Omental fat pad (tissue), 4 donors: ENCODE measurements around the gene CBX7. TPM values are rescaled to one million over a fixed set of nuclear protein-coding genes. Genes with fewer than 3 reads are reported as not detected.

Source experiments
- ATAC-seq: fragments of 150-250 bp; one replicate; pipeline ENCODE4 v1.9.1; 2016; ENCODE audit warnings: mild to moderate bottlenecking, moderate library complexity; ENCODE audit not compliant: low FRiP score
- DNase-seq: peaks from one replicate; pipeline ENCODE4 v3.0.0-alpha.2; 2019; ENCODE audit warnings: low spot score
- total RNA-seq, 4 donors: library from RNA; depleted of rRNA; stranded (reverse); fragments of >200 nt; gene quantifications; one replicate each; pipeline ENCODE4 v1.1.0, GENCODE V29; 2016
- TF ChIP-seq, protein P1 (sequence below), 3 donors: fragments of 450-650 bp; IDR thresholded peaks; one replicate each; pipeline ENCODE4 v1.5.1; 2016 to 2017; ENCODE audit warnings: antibody characterized with exemption in 3 of 3, mild to moderate bottlenecking in 3 of 3, moderate library complexity in 2 of 3

Gene CBX7
- total RNA-seq, result 10 to 100 TPM; 22.6 to 74.9 (median 30.8) TPM

- peak; percentile 85 for DNase-seq
- peak; percentile 86 for ATAC-seq
- TF ChIP-seq, protein P1, sequence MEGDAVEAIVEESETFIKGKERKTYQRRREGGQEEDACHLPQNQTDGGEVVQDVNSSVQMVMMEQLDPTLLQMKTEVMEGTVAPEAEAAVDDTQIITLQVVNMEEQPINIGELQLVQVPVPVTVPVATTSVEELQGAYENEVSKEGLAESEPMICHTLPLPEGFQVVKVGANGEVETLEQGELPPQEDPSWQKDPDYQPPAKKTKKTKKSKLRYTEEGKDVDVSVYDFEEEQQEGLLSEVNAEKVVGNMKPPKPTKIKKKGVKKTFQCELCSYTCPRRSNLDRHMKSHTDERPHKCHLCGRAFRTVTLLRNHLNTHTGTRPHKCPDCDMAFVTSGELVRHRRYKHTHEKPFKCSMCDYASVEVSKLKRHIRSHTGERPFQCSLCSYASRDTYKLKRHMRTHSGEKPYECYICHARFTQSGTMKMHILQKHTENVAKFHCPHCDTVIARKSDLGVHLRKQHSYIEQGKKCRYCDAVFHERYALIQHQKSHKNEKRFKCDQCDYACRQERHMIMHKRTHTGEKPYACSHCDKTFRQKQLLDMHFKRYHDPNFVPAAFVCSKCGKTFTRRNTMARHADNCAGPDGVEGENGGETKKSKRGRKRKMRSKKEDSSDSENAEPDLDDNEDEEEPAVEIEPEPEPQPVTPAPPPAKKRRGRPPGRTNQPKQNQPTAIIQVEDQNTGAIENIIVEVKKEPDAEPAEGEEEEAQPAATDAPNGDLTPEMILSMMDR (IDR thresholded peaks at IDR 0.05), result no peak
Observed at GRCh38 chr22:39152511-39153219, at the start of gene CBX7. TSS of gene CBX7 (minus strand) at chr22:39152680. CDS start at chr22:39152444, 236 bp downstream.

DNA sequence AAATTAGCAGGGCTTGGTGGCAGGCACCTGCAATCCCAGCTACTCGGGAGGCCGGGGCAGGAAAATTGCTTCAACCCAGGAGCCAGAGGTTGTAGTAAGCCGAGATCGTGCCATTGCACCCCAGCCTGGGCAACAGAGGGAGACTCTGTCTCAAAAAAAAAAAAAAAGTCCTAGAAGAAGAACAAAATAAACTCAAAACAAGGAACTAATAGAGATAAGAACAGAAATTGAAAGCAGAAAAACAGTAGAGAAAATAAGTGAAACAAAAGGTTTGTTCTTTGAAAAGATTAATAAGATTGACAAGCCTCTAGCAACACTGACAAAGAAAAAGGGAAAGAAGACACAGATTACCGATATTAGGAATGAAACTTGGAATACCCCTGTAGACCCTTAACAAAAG, 45.1 kb upstream of the CBX7 start:
- no peak for ATAC-seq
- TF ChIP-seq, protein P1 (IDR thresholded peaks at IDR 0.05), result no peak
- no peak for DNase-seq

GRCh38 chr22:39194098-39194497, 41.6 kb upstream of the CBX7 start:
- TF ChIP-seq, protein P1 (IDR thresholded peaks at IDR 0.05), result no peak
- DNase-seq (no peak), ATAC-seq (no peak)

GRCh38 chr22:39188809-39189208, 36.3 kb upstream of the CBX7 start:
- ATAC-seq (no peak), DNase-seq (no peak)
- TF ChIP-seq, protein P1 (IDR thresholded peaks at IDR 0.05), result no peak

DNA sequence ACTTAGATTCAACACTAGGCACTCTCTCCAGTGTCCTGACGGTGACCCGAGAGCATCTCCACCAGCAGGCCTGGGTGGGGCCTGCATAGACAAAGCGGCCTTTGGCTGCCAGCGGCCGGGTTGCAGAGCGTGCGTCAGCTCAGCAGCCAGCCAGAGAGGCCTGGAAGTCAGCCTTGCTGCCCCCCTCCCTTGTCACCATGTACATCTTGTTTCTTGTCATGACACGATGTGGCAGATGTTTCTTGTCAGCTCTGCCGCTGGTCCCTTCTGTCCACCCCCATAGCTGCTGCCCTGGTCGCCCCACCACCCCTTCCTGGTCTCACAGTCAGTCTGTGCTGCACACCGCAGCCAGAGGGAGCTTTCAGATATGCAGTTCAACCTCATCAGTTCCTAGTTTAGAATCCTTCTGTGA, 33.1 kb upstream of the CBX7 start:
- DNase-seq, result no peak
- TF ChIP-seq, protein P1 (IDR thresholded peaks at IDR 0.05), result no peak
- no peak for ATAC-seq

DNA sequence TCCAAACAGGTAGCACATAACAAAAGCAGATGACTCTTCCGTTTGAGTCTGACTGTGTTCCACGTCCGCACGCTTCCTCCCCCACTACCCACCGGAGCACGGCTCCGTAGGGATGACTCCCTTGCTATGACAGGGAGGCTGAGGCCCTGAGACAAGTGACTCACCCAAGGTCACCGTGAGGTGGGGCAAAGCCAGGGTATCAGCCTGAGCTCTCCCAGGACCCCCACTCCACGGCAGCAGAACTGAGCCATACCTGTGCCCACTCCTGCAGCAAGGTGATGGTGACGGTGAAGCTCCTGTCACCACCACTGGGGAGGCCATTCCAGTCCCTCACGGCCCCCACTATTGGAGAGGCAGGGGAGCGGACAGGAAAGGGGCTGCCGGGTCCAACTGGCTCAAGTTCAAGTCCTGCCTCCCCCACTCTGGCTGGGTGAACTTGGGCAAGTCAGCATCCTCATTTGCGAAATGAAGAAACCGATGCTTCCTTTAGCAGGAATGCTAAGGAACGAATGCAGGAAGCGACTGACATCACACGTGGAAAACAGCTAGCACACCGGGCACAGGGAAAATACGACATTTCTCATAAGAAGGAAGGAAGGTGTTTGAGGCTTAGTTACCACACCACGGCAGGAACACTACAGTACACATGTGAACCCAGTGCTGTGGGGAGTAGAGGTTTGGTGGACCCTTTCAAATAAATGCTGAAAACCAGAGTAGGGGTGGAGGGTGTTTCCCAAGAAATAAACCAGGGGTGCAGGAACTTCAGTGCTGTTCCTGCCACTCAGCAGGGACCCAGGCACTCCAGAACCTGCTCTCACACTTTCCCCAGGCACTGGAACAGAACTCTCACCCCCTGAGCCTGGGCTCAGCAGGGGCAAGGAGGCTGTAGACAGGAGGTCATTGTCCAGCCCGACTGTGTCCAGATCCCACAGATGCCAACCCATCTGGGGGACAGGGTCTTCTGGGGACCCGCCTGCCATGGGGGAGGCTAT, 32.4 kb upstream of the CBX7 start:
- no peak for DNase-seq
- ATAC-seq, result no peak
- TF ChIP-seq, protein P1 (IDR thresholded peaks at IDR 0.05), result no peak
